ENCODE measurements around the gene P3H4.

The P3H4 gene

DNA sequence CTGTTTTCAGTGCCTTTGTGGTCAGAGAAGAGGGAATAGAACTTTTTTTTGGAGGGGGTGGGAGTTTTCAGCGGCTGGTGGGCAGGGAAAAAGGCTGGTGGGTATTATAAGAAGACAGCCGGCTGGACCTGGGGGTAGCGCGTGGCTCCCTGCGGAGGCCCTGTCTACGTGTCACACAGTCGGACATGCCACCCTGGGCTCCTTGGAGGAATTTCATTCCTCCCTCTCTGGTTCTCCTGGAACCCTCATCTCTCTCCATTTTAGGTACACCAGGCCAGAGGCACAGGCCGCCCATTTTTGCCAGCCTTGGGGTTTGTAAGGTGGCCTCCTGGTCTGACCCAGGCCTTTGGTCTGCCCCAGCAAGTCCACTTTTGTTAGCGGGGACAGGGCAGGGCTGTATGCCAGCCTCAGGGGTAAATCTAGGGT is 2.0 kb upstream of the P3H4 start:
- DNase-seq (ENCODE audit: low spot score): no peak
- TF ChIP-seq, protein P1, sequence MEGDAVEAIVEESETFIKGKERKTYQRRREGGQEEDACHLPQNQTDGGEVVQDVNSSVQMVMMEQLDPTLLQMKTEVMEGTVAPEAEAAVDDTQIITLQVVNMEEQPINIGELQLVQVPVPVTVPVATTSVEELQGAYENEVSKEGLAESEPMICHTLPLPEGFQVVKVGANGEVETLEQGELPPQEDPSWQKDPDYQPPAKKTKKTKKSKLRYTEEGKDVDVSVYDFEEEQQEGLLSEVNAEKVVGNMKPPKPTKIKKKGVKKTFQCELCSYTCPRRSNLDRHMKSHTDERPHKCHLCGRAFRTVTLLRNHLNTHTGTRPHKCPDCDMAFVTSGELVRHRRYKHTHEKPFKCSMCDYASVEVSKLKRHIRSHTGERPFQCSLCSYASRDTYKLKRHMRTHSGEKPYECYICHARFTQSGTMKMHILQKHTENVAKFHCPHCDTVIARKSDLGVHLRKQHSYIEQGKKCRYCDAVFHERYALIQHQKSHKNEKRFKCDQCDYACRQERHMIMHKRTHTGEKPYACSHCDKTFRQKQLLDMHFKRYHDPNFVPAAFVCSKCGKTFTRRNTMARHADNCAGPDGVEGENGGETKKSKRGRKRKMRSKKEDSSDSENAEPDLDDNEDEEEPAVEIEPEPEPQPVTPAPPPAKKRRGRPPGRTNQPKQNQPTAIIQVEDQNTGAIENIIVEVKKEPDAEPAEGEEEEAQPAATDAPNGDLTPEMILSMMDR (IDR thresholded peaks at IDR 0.05; ENCODE audit: extremely low read depth, missing control alignments): no peak

DNA sequence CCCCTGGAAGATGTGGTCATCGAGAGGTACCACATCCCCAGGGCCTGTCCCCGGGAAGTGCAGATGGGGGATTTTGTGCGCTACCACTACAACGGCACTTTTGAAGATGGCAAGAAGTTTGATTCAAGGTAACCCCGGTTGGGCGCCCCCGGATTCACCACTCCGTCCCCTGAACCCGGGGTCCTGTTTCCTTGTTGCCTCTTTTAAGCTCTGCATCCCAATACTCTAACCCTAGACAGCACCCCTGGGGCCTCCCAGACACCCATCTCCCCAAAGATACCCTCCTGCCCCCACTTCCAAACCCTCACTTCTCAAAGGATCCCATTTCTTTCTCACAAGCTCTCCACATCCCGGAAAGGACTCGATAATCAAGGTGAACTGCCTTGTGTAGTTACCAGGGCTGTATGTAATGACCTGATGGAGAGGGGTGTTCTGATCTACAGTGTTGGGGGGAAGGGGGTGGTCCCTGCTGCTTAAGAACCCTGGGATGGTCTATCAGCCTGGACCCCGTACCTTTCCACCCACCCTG is 1.5 kb upstream of the P3H4 start:
- DNase-seq (ENCODE audit: low spot score): no peak

DNA sequence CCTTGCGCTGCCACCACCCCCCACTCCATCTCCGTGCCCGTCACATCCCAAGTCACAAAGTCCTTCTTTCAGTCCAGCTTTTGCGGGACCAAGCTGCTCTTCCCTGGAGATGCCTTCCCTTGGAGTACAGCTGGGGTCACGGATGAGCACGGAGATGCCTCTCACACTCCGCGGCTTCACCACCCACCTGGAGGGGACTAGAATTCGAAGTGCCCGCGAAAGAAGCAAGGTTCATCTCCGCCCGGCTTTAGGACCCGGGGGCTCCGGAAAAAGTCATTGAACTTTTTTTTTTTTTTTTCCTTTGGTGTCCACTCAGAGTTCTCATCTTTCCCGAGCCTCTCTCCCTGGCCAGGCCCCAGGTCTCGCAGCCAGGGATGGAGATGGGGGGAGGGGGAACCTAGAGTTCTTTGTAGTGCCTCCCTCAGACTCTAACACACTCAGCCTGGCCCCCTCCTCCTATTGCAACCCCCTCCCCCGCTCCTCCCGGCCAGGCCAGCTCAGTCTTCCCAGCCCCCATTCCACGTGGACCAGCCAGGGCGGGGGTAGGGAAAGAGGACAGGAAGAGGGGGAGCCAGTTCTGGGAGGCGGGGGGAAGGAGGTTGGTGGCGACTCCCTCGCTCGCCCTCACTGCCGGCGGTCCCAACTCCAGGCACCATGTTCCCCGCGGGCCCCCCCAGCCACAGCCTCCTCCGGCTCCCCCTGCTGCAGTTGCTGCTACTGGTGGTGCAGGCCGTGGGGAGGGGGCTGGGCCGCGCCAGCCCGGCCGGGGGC is 817 bp upstream of the P3H4 start, which contains the start of gene FKBP10:
Gene FKBP10 (plus strand): TSS at position 624 of the 771 bp plus-strand sequence. CDS start 31 bp downstream, at position 655.
- peak; percentile 75 for DNase-seq (ENCODE audit: low spot score)

More for the DNA sequence above, 1.5 kb upstream of the P3H4 start:
- TF ChIP-seq, protein P1 (IDR thresholded peaks at IDR 0.05; ENCODE audit: extremely low read depth, missing control alignments): no peak

DNA sequence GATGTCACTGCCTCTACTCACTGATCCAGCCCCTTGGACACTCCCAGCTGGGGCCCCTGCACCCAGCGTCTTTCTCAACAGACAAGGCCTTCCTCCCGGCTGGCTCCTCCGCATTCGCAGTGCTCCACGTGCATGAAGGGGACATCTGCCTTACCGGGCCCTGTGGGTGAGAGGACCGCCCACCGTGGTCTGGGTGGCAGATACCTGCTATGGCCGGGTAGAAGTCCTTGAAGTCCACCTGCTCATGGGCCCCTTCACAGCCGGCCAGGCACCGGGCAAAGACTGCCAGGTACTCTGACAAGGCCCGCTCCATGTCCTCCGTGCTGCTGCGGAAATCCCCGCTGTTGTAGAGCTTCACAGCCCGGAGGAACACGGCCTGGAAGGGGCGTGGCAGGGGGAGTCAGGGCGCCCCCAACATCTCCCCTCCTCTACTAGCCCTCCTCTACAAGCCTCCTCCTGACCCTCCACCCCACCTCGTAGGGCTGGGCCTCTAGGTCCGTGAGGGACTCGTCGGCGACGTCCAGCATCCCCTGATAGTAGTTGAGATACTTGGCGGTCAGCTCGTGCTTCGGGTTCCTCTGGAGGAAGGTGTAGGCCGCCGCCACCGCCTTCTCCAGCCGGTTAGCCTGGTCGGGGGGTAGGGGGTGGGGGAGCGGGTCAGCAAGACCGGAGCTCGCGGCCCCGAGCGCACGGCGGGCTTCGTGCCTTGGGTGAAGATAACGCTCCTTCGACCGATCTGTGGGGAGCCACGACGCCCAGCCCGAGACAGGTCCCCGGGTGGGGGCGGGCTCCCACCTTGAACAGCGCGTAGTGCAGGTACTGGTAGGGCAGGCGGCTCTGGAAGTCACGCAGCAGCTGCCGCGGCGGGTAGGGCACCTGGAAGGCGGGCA is 845 bp downstream of the P3H4 start:
- TF ChIP-seq, protein P1 (IDR thresholded peaks at IDR 0.05; ENCODE audit: extremely low read depth, missing control alignments): no peak
- no peak for DNase-seq (ENCODE audit: low spot score)

More for the DNA sequence above, 817 bp upstream of the P3H4 start, which contains the start of gene FKBP10:
- TF ChIP-seq, protein P1 (IDR thresholded peaks at IDR 0.05; ENCODE audit: extremely low read depth, missing control alignments): no peak

DNA sequence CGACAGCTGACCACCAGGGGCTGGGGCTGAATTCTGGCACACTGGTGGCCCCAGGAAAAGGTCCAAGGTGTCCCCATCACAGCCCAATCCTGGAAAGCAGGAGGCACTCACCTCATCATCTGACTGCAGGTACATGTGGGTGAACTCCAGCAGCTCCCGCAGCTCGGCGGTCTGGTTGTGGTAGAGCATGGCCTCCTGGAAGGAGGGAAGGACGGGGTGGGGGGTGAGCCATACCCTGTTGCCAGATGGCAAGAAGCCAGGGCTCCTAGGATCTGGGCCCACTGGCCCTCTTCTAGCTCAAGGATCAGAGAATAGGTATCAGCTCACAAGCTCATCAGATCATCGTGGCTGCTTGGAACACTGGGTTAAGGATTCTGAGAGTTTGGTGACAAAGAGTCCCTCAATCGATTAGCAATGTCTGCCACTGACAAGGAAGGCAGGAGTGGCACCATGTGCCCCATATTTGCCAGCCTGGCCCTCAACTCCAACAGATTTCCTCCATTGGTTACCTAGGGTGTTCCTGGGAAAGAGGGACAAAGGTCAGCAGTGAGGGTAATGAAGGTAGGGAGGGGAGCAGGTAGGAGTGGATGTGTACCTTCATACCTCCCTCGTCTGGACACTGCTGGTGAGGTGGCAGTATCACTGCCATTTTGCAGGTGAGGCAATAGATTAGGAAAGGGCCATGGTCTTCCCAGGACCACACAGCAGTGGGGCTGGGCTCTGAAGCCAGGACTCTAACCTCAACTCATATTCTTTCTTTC is 4.9 kb downstream of the P3H4 start:
- DNase-seq (ENCODE audit: low spot score): no peak
- TF ChIP-seq, protein P1 (IDR thresholded peaks at IDR 0.05; ENCODE audit: extremely low read depth, missing control alignments): no peak

DNA sequence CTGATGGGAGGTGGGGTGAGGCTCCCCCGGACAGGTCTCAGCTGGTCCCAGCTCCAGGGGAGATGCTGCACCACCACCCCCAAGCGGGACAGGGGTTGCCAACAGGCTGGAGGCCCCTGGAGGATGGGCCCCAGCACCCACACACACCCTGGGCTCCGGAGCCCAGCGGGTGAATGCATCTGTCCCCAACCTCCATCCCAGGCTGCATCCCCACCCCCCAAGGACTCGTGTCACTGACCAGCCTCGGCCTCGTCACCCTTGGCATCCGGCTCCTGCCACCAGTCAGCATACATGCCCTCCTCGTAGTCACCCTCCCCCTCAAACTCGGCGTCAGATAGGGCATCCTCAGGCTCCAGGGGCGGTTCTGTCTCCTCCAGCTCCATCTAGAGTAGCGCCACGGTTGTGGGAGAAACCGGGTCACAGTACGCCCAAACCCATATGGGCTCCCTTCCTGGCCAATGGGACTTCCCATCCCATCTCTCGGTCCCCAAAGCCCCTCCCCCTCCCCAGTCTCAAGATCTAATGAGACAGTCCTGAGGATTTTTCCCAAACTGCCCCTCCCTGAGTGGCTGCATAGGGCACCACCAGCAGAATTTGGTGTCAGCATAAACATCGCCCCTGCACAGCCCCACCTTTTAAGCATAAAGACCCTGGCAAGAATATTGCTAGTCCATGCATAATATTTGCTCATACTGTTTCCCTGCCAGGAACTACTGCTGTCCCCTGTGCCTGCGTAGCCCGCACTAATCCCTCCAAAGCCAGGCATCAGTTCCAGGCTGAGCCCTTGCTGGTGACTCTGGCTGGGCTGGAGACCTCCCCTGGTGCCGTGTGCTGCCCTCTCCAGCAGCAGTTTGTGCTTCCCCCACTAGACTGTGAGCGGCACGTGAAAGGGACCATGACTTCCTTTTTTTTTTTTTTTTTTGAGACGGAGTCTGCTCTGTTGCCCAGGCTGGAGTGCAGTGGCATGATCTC is 8.4 kb downstream of the P3H4 start:
- TF ChIP-seq, protein P1 (IDR thresholded peaks at IDR 0.05; ENCODE audit: extremely low read depth, missing control alignments): no peak
- DNase-seq (ENCODE audit: low spot score): no peak
